GM21367 (cell line): ENCODE measurements around the gene SMPX.

Experiments
- ATAC-seq: cut with Tn5 transposase; IDR thresholded peaks from one replicate; pipeline ENCODE4 v1.9.1; 2021; ENCODE audit not compliant: unreplicated experiment

SMPX gene

GRCh38 chrX:21715825-21716224, 42.1 kb downstream of the SMPX start:
- ATAC-seq: no peak

GRCh38 chrX:21715337-21715736, 42.6 kb downstream of the SMPX start:
- no peak for ATAC-seq

GRCh38 chrX:21711848-21712197, 46.1 kb downstream of the SMPX start:
- no peak for ATAC-seq

- ATAC-seq: no peak
Measured at GRCh38 chrX:21711129-21711847, 46.6 kb downstream of the SMPX start.

- no peak for ATAC-seq
Measured at GRCh38 chrX:21708116-21708515, 49.8 kb downstream of the SMPX start.

GRCh38 chrX:21705225-21705624, 52.7 kb downstream of the SMPX start:
- ATAC-seq: no peak

GRCh38 chrX:21702725-21703124, 55.2 kb downstream of the SMPX start:
- ATAC-seq: no peak

- no peak for ATAC-seq
Measured at GRCh38 chrX:21700967-21701366, 56.9 kb downstream of the SMPX start.

- ATAC-seq: no peak
Measured at GRCh38 chrX:21700275-21700674, 57.6 kb downstream of the SMPX start.

- no peak for ATAC-seq
Measured at GRCh38 chrX:21699136-21699535, 58.8 kb downstream of the SMPX start.

GRCh38 chrX:21698272-21698671, 59.6 kb downstream of the SMPX start:
- ATAC-seq: no peak

- ATAC-seq: no peak
Measured at GRCh38 chrX:21691512-21692018, 66.4 kb downstream of the SMPX start.

GRCh38 chrX:21683941-21684340, 74.0 kb downstream of the SMPX start:
- no peak for ATAC-seq

- ATAC-seq: no peak
Measured at GRCh38 chrX:21678048-21678612, 79.8 kb downstream of the SMPX start.

GRCh38 chrX:21675931-21676330, 82.0 kb downstream of the SMPX start:
- ATAC-seq: no peak

- ATAC-seq: no peak
Measured at GRCh38 chrX:21674430-21675186, 83.3 kb downstream of the SMPX start.

GRCh38 chrX:21666679-21667078, 91.2 kb downstream of the SMPX start:
- no peak for ATAC-seq

- no peak for ATAC-seq
Measured at GRCh38 chrX:21666252-21666651, 91.7 kb downstream of the SMPX start.

GRCh38 chrX:21662761-21663160, 95.2 kb downstream of the SMPX start:
- no peak for ATAC-seq

GRCh38 chrX:21661316-21661715, 96.6 kb downstream of the SMPX start:
- ATAC-seq: no peak

- ATAC-seq: no peak
Measured at GRCh38 chrX:21660156-21660555, 97.8 kb downstream of the SMPX start.

GRCh38 chrX:21659320-21659719, 98.6 kb downstream of the SMPX start:
- no peak for ATAC-seq
